ENCODE results near the gene NKAIN2.

Gene NKAIN2

DNA sequence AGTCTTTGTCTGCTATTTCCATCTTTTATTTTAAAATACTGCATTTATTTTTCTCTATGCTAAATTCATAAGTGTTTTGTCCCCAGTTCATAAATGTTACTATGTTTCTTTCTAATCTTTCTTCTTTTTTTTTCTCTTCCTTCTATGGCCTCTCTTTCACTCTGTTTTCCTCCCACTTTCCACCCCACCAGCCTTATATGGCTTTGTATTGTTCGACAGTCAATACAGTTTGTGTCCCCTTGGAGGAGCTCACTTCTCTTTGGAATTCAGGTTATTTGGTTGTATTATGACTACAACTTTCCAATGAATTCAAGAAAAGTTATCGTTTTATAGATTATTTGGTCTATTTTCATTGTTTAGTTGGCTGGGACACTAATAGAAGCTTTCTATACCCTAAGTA lies 393.5 kb downstream of the NKAIN2 start:
- ATAC-seq = no peak
- TF ChIP-seq RARB (CRISPR knock-in tag; IDR thresholded peaks at IDR 0.05) = no peak
- TF ChIP-seq ESRRG (CRISPR knock-in tag; IDR thresholded peaks at IDR 0.05) = no peak
- no peak for TF ChIP-seq CSDC2 (CRISPR knock-in tag; IDR thresholded peaks at IDR 0.05)
- TF ChIP-seq SNAI2 (CRISPR knock-in tag; IDR thresholded peaks at IDR 0.05) = no peak

DNA sequence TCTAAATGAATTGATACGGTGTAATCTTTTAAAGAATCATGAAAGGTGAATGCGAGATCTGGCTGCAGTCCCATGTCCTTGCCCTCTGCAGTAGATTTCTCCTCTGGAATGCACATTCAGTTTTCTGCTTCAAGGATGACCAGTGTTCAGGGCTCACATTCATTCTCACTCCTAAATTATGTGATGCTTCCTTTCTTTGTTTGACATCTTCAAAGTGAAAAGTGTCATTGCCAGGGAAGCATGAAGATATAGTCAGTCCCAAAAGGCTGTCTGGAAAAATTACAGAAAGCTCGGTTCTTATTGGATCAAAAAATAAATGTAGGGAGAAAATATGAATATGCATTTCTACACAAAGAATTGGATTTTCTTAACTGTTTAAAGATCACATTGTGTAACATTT lies 395.6 kb downstream of the NKAIN2 start:
- ATAC-seq = no peak
- TF ChIP-seq ARNTL (CRISPR knock-in tag; IDR thresholded peaks at IDR 0.05; ENCODE audit: borderline replicate concordance, low read depth) (no peak), BACH2 (CRISPR knock-in tag; IDR thresholded peaks at IDR 0.05; ENCODE audit: borderline replicate concordance) (no peak), RARB (CRISPR knock-in tag; IDR thresholded peaks at IDR 0.05) (no peak), ZFP3 (CRISPR knock-in tag; IDR thresholded peaks at IDR 0.05) (no peak), SNAI2 (CRISPR knock-in tag; IDR thresholded peaks at IDR 0.05) (no peak), ISL1 (CRISPR knock-in tag; IDR thresholded peaks at IDR 0.05) (no peak), ZNF565 (CRISPR knock-in tag; conservative IDR thresholded peaks at IDR 0.05; ENCODE audit: low read depth) (no peak), ESRRG (CRISPR knock-in tag; IDR thresholded peaks at IDR 0.05) (no peak), TCF4 (CRISPR knock-in tag; IDR thresholded peaks at IDR 0.05; ENCODE audit: borderline replicate concordance) (no peak), ZNF70 (CRISPR knock-in tag; IDR thresholded peaks at IDR 0.05) (no peak), ZFP30 (CRISPR knock-in tag; IDR thresholded peaks at IDR 0.05) (no peak), CSDC2 (CRISPR knock-in tag; IDR thresholded peaks at IDR 0.05) (no peak), ZNF8 (CRISPR knock-in tag; IDR thresholded peaks at IDR 0.05) (no peak)
- TF ChIP-seq, protein P1, sequence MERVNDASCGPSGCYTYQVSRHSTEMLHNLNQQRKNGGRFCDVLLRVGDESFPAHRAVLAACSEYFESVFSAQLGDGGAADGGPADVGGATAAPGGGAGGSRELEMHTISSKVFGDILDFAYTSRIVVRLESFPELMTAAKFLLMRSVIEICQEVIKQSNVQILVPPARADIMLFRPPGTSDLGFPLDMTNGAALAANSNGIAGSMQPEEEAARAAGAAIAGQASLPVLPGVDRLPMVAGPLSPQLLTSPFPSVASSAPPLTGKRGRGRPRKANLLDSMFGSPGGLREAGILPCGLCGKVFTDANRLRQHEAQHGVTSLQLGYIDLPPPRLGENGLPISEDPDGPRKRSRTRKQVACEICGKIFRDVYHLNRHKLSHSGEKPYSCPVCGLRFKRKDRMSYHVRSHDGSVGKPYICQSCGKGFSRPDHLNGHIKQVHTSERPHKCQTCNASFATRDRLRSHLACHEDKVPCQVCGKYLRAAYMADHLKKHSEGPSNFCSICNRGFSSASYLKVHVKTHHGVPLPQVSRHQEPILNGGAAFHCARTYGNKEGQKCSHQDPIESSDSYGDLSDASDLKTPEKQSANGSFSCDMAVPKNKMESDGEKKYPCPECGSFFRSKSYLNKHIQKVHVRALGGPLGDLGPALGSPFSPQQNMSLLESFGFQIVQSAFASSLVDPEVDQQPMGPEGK (CRISPR knock-in tag; IDR thresholded peaks at IDR 0.05; ENCODE audit: borderline replicate concordance) = no peak
- TF ChIP-seq, protein P2, sequence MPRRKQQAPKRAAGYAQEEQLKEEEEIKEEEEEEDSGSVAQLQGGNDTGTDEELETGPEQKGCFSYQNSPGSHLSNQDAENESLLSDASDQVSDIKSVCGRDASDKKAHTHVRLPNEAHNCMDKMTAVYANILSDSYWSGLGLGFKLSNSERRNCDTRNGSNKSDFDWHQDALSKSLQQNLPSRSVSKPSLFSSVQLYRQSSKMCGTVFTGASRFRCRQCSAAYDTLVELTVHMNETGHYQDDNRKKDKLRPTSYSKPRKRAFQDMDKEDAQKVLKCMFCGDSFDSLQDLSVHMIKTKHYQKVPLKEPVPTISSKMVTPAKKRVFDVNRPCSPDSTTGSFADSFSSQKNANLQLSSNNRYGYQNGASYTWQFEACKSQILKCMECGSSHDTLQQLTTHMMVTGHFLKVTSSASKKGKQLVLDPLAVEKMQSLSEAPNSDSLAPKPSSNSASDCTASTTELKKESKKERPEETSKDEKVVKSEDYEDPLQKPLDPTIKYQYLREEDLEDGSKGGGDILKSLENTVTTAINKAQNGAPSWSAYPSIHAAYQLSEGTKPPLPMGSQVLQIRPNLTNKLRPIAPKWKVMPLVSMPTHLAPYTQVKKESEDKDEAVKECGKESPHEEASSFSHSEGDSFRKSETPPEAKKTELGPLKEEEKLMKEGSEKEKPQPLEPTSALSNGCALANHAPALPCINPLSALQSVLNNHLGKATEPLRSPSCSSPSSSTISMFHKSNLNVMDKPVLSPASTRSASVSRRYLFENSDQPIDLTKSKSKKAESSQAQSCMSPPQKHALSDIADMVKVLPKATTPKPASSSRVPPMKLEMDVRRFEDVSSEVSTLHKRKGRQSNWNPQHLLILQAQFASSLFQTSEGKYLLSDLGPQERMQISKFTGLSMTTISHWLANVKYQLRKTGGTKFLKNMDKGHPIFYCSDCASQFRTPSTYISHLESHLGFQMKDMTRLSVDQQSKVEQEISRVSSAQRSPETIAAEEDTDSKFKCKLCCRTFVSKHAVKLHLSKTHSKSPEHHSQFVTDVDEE (CRISPR knock-in tag; IDR thresholded peaks at IDR 0.05) = no peak
- TF ChIP-seq, protein P3, sequence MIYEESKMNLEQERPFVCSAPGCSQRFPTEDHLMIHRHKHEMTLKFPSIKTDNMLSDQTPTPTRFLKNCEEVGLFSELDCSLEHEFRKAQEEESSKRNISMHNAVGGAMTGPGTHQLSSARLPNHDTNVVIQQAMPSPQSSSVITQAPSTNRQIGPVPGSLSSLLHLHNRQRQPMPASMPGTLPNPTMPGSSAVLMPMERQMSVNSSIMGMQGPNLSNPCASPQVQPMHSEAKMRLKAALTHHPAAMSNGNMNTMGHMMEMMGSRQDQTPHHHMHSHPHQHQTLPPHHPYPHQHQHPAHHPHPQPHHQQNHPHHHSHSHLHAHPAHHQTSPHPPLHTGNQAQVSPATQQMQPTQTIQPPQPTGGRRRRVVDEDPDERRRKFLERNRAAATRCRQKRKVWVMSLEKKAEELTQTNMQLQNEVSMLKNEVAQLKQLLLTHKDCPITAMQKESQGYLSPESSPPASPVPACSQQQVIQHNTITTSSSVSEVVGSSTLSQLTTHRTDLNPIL (CRISPR knock-in tag; IDR thresholded peaks at IDR 0.05; ENCODE audit: low read depth) = no peak
- TF ChIP-seq, protein P4, sequence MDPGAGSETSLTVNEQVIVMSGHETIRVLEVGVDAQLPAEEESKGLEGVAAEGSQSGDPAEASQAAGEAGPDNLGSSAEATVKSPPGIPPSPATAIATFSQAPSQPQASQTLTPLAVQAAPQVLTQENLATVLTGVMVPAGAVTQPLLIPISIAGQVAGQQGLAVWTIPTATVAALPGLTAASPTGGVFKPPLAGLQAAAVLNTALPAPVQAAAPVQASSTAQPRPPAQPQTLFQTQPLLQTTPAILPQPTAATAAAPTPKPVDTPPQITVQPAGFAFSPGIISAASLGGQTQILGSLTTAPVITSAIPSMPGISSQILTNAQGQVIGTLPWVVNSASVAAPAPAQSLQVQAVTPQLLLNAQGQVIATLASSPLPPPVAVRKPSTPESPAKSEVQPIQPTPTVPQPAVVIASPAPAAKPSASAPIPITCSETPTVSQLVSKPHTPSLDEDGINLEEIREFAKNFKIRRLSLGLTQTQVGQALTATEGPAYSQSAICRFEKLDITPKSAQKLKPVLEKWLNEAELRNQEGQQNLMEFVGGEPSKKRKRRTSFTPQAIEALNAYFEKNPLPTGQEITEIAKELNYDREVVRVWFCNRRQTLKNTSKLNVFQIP (CRISPR knock-in tag; IDR thresholded peaks at IDR 0.05; ENCODE audit: borderline replicate concordance, low read depth) = no peak
- TF ChIP-seq, protein P5, sequence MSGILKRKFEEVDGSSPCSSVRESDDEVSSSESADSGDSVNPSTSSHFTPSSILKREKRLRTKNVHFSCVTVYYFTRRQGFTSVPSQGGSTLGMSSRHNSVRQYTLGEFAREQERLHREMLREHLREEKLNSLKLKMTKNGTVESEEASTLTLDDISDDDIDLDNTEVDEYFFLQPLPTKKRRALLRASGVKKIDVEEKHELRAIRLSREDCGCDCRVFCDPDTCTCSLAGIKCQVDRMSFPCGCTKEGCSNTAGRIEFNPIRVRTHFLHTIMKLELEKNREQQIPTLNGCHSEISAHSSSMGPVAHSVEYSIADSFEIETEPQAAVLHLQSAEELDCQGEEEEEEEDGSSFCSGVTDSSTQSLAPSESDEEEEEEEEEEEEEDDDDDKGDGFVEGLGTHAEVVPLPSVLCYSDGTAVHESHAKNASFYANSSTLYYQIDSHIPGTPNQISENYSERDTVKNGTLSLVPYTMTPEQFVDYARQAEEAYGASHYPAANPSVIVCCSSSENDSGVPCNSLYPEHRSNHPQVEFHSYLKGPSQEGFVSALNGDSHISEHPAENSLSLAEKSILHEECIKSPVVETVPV (CRISPR knock-in tag; IDR thresholded peaks at IDR 0.05) = no peak

DNA sequence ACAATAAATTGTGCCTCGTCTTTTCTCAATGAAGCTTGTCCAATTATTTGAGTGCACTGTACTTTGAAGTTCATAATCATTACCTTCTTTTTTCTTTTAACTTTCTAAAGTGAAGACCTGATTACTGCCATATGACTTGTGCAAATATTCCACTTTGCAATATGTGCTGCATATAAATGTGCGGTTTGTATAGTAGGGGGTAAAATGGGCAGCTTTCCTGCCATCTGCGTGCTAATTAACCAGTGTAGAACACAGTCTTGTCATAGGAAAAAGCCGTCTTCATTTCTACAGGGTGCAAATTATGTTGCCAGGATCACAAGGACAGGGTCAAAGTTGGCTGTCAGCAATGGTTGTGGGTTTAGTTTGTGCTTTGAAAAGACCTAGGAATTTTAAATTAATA lies 397.0 kb downstream of the NKAIN2 start:
- TF ChIP-seq CSDC2 (CRISPR knock-in tag; IDR thresholded peaks at IDR 0.05) = no peak
- TF ChIP-seq ZNF70 (CRISPR knock-in tag; IDR thresholded peaks at IDR 0.05) = no peak
- no peak for TF ChIP-seq GLIS3 (CRISPR knock-in tag; IDR thresholded peaks at IDR 0.05)
- TF ChIP-seq ZNF8 (CRISPR knock-in tag; IDR thresholded peaks at IDR 0.05) = no peak
- TF ChIP-seq ZFP3 (CRISPR knock-in tag; IDR thresholded peaks at IDR 0.05) = no peak
- no peak for TF ChIP-seq OSR1 (CRISPR knock-in tag; IDR thresholded peaks at IDR 0.05)
- no peak for TF ChIP-seq BACH2 (CRISPR knock-in tag; IDR thresholded peaks at IDR 0.05; ENCODE audit: borderline replicate concordance)
- TF ChIP-seq, protein P1 (CRISPR knock-in tag; IDR thresholded peaks at IDR 0.05; ENCODE audit: borderline replicate concordance) = no peak
- TF ChIP-seq SNAI2 (CRISPR knock-in tag; IDR thresholded peaks at IDR 0.05) = no peak
- no peak for TF ChIP-seq ZNF565 (CRISPR knock-in tag; conservative IDR thresholded peaks at IDR 0.05; ENCODE audit: low read depth)
- TF ChIP-seq, protein P3 (CRISPR knock-in tag; IDR thresholded peaks at IDR 0.05; ENCODE audit: low read depth) = no peak
- no peak for TF ChIP-seq TOX (CRISPR knock-in tag; IDR thresholded peaks at IDR 0.05; ENCODE audit: borderline replicate concordance)
- TF ChIP-seq RARB (CRISPR knock-in tag; IDR thresholded peaks at IDR 0.05) = no peak
- TF ChIP-seq, protein P4 (CRISPR knock-in tag; IDR thresholded peaks at IDR 0.05; ENCODE audit: borderline replicate concordance, low read depth) = no peak
- no peak for ATAC-seq
